Hair follicle dermal papilla cell (primary cell): ENCODE results near the gene CD300A. TPM values are rescaled to one million over a fixed set of nuclear protein-coding genes. Genes with fewer than 3 reads are reported as not detected.

Source experiments
- small RNA-seq: library from RNA; depleted of rRNA; stranded (forward); fragments of <200 nt; gene quantifications from one replicate; pipeline ENCODE3, GENCODE V24; 2012
- total RNA-seq: library from RNA; depleted of rRNA; stranded (reverse); fragments of >200 nt; gene quantifications from 2 replicates; pipeline ENCODE4 v1.2.3, GENCODE V29; 2012

The CD300A gene
- total RNA-seq: not detected in 2 replicates

DNA sequence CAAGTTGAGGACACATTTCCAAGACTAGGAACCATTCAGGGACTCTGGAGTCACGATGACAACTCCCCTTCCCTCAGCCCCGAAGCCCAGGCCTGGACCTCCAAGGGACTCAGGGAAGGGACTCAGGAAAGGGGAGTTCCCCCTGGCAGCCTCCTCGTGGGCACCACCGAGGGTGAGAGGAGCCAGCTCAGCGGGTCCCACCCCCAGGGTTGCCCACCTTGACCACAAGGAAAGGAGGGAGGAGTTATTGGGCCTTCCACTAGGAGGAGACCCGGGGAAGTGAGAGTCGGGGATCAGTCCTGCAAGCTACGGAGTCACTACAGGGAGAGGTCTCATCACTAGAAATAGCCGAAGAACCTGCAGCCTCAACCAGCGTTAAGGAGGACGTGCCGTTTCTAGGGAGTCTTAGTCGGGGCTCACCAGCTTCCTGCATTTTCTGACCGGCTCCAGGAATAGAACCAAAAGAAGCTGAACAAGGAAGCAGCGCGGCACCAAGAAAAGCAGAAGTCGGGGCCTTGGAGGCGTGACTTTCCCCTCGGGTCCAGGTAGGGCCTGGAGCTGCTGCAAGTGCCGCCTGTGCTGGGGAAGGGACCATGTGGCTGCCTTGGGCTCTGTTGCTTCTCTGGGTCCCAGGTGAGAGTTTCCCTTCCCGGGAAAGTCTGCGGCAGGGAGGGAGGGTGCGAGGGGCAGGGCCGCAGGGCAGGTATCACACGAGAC is at the start of gene CD300A:
TSS of gene CD300A (plus strand) at position 524 of the 717 bp plus-strand sequence. CDS start at position 594, 70 bp downstream.

DNA sequence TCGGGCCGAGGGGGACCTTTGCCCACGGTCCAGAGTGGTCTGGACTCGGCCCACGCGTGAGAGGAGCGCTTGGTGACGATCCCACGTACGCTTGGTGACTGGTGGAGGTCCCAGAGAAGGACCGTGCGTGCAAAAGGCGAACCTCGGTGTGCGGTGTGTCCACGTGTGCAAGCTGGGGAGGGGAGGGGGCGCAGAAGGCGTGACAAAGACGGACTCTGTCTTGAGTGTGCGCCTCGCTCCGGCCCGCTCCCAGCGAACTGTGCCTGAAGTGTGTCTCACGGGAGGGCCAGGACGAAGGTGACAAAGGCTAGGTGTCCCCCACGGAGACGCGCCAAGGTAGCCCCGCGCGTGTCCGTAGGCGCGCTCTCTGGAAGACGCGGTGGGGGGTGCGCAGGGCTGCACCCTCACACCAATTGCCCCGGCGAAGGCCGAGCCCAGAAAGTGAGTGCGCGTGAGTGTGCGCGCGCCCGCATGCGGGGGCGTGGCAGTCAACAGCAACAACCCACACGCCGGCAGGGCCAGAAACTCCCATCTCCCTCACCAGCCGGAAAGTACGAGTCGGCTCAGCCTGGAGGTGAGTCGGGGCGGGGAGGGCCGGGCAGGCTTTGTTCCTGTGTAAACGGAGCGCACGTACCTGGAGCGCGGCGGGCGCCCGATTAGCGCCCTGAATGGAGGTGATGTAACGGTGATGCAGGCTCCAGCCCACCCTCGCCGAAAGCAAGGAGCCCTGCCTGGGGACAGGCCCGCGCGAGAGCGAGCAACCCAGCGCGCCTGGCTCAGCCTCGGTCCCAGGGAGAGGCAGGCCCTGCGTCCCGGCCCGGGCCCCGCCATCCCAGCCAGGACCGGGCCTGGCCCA is 34.6 kb upstream of the CD300A start, which contains the start of gene GPRC5C:
TSS of gene GPRC5C (plus strand) at position 521 of the 856 bp plus-strand sequence. CDS start 7,689 bp downstream, outside the sequence.

DNA sequence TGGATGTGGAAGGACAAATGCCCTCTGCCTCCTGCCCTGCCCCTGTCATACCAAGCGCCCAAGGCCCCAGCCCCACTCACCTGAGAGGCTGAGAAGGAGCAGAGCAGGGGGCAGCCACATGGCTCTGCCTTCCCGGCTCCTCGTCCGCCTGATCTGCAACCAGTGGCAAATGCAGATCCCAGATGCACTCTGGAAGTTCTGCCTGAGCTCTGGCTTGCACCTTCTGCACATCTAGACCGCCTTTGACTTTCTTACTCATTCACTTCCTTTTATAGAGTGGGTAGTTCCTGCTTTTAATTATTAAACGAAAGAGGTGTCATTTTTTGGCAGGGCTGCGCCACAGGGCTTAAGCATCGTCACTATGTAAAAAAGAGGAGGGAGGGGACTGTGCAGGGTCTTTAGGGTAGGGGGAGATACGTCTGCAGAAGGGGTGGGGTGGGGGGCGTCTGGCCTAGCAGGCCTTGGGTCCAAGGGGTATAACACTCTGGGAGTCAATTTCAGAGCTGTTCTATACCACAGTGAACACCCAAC is 64.9 kb downstream of the CD300A start, which contains the start of gene CD300LB:
TSS of gene CD300LB (minus strand) at position 245 of the 531 bp plus-strand sequence. CDS start at position 120, 125 bp downstream.

Small RNA genes within 50 kb of the gene (small RNA-seq; reads per million reads assigned to genes)
- gene RNA5SP448: not detected

Other genes with a start within 250 kb of the CD300A start
- gene DNAI2, start 192.4 kb upstream of the CD300A start, total RNA-seq: not detected in 2 replicates
- not detected in 2 replicates for gene KIF19, start 140.4 kb upstream of the CD300A start, total RNA-seq
- gene BTBD17, start 104.8 kb upstream of the CD300A start, total RNA-seq: not detected in 2 replicates
- gene GPR142, start 99.1 kb upstream of the CD300A start, total RNA-seq: not detected in 2 replicates
- 3.2 and 5.0 TPM in 2 replicates for gene GPRC5C, start 34.5 kb upstream of the CD300A start, total RNA-seq
- gene CD300LB, start 64.8 kb downstream of the CD300A start, total RNA-seq: not detected in 2 replicates
- gene CD300C, start 79.5 kb downstream of the CD300A start, total RNA-seq: not detected in 2 replicates
- gene CD300H, start 100.9 kb downstream of the CD300A start, total RNA-seq: not detected in 2 replicates
- not detected in 2 replicates for gene CD300LD, start 125.6 kb downstream of the CD300A start, total RNA-seq
- not detected in 2 replicates for gene CD300E, start 157.1 kb downstream of the CD300A start, total RNA-seq
- gene CD300LF, start 246.3 kb downstream of the CD300A start, total RNA-seq: not detected in 2 replicates